ENCODE measurements around the gene C1orf210. TPM values are rescaled to one million over a fixed set of nuclear protein-coding genes. Genes with fewer than 3 reads are reported as not detected.

The C1orf210 gene
- total and polyA plus RNA-seq, 9 of the 15 experiments (the other 6 are each of a cell fraction or from before 2014, with no cell fraction given), result 0.21 TPM; not detected in 8

- TF ChIP-seq, protein P1, sequence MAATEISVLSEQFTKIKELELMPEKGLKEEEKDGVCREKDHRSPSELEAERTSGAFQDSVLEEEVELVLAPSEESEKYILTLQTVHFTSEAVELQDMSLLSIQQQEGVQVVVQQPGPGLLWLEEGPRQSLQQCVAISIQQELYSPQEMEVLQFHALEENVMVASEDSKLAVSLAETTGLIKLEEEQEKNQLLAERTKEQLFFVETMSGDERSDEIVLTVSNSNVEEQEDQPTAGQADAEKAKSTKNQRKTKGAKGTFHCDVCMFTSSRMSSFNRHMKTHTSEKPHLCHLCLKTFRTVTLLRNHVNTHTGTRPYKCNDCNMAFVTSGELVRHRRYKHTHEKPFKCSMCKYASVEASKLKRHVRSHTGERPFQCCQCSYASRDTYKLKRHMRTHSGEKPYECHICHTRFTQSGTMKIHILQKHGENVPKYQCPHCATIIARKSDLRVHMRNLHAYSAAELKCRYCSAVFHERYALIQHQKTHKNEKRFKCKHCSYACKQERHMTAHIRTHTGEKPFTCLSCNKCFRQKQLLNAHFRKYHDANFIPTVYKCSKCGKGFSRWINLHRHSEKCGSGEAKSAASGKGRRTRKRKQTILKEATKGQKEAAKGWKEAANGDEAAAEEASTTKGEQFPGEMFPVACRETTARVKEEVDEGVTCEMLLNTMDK (IDR thresholded peaks at IDR 0.05; ENCODE audit: borderline replicate concordance, insufficient read depth, low read depth, low read length, poor library complexity, severe bottlenecking), result no peak
These were observed 8.1 kb downstream of the C1orf210 start (continued) for GRCh38 chr1:43277116-43277876.

DNA sequence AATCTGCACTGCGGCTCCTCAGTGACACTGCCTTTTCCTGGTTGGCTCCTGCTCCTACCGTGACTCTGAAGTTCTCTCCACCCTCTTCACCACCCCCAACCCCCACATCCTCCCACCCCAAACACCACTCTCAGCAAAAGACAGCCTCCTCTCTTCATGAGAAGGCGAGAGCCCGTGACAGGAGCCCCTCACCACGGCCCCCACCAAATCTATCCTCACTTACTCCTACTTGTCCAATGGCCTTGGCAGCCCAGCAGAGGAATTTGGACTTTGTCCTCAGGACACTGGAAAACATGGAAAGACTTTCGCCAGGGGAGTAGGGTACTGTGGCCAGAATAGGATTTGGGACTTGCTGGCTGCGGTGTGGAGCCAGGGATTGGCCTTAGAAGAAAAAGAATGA is 8.7 kb downstream of the C1orf210 start:
- Histone ChIP-seq H3K36me3 (ENCODE audit: control insufficient read depth, insufficient read depth, low read length) (no peaks in the 10 kb centered on the region), H3K4me2 (ENCODE audit: insufficient read depth, low read length) (no peak overlapping the region), H3K9ac (ENCODE audit: insufficient read depth in 1 of 2, low read depth in 2 of 2, low read length in 2 of 2) (no peak overlapping the region), H3K27me3 (ENCODE audit: control insufficient read depth in 2 of 2, insufficient read depth in 2 of 2, low read length in 2 of 2) (peaks cover 45 to 82% of the 10 kb centered on the region in 2 experiments), H2AFZ (ENCODE audit: low read depth, low read length) (no peak overlapping the region), H3K79me2 (ENCODE audit: control insufficient read depth, insufficient read depth, low read length) (no peaks in the 10 kb centered on the region), H3K9me3 (replicated peaks; ENCODE audit: control insufficient read depth, insufficient read depth, low read depth, low read length) (no peaks in the 10 kb centered on the region), H3K9me1 (ENCODE audit: control insufficient read depth, insufficient read depth, low read length) (no peaks in the 10 kb centered on the region), H4K20me1 (replicated peaks; ENCODE audit: control insufficient read depth, insufficient read depth, low read length) (no peaks in the 10 kb centered on the region; the same call in 1 of the 2 replicates), H3K4me1 (replicated peaks in 1 of 2; ENCODE audit: control insufficient read depth in 2 of 2, insufficient read depth in 2 of 2, low read length in 2 of 2) (peaks cover 8 to 10% of the 10 kb centered on the region in 2 experiments; a peak in 4 of 5 replicates), H3K27ac (ENCODE audit: extremely low read depth, low read depth, low read length) (no peak overlapping the region), H3K4me3 (no peak overlapping the region)
- BruUV-seq (replicated peaks), result no TSS peak
- ChIA-PET CTCF (ENCODE audit: low intra/inter-chr PET ratio) (no interaction called here), POLR2A (interaction anchor here (0.5 to 1.1 kb wide), 4 partner anchors 8 to 16 kb away, joined by 3 to 5 read pairs (median 4); no protein-coding TSS in a partner anchor)
- DNase-seq (ENCODE audit: extremely low read depth in 1 of 4, low spot score in 3 of 4), result no peak
- WGBS (ENCODE audit: insufficient coverage, low coverage, missing lambda C conversion rate), result 2% methylated on average over 7 of the region's 7 CpGs
- FAIRE-seq, result no peak
- in situ Hi-C loops (cut with MboI) (no loop called here), intact Hi-C loops (cut with micrococcal nuclease) (no loop called here)
- ATAC-seq, result no peak
- TF ChIP-seq TEAD1 (CRISPR knock-in tag; IDR thresholded peaks at IDR 0.05), result no peak
- no peak for TF ChIP-seq ERF (CRISPR knock-in tag; IDR thresholded peaks at IDR 0.05)
- no peak for TF ChIP-seq CHAMP1 (IDR thresholded peaks at IDR 0.05)
- TF ChIP-seq ZC3H11A (IDR thresholded peaks at IDR 0.05; ENCODE audit: low read depth, low read length), result no peak
- TF ChIP-seq LARP7 (IDR thresholded peaks at IDR 0.05), result no peak
- no peak for TF ChIP-seq KAT7 (CRISPR knock-in tag; IDR thresholded peaks at IDR 0.05; ENCODE audit: borderline replicate concordance)
- TF ChIP-seq ATF7 (IDR thresholded peaks at IDR 0.05), result no peak
- no peak for TF ChIP-seq PTBP1 (IDR thresholded peaks at IDR 0.05; ENCODE audit: low read depth, low read length)
- TF ChIP-seq ETV1 (tag; conservative IDR thresholded peaks at IDR 0.05; ENCODE audit: low read depth), result no peak
- TF ChIP-seq, protein P2, sequence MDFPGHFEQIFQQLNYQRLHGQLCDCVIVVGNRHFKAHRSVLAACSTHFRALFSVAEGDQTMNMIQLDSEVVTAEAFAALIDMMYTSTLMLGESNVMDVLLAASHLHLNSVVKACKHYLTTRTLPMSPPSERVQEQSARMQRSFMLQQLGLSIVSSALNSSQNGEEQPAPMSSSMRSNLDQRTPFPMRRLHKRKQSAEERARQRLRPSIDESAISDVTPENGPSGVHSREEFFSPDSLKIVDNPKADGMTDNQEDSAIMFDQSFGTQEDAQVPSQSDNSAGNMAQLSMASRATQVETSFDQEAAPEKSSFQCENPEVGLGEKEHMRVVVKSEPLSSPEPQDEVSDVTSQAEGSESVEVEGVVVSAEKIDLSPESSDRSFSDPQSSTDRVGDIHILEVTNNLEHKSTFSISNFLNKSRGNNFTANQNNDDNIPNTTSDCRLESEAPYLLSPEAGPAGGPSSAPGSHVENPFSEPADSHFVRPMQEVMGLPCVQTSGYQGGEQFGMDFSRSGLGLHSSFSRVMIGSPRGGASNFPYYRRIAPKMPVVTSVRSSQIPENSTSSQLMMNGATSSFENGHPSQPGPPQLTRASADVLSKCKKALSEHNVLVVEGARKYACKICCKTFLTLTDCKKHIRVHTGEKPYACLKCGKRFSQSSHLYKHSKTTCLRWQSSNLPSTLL (IDR thresholded peaks at IDR 0.05), result no peak
